Nephron (organoid): ENCODE results near the gene LY6G5C.
"Not testable (repeated sequence)": the region's sequence is repeated elsewhere in the genome, so short reads cannot be mapped to it uniquely, and the experiment has no call there.

Experiments used
- H3K27ac Mint-ChIP-seq, 3 experiments: 2 replicates each; pipeline ENCODE4 v1.8.0; 2020; ENCODE audit warnings: mixed read lengths in 3 of 3, mild to moderate bottlenecking in 2 of 3, moderate library complexity in 1 of 3
- H3K27me3 Mint-ChIP-seq: 2 replicates; pipeline ENCODE4 v1.8.0; 2021; ENCODE audit warnings: low read depth, mild to moderate bottlenecking, moderate library complexity, mixed read lengths
- H3K36me3 Mint-ChIP-seq: 2 replicates; pipeline ENCODE4 v1.8.0; 2020; ENCODE audit warnings: low read depth, mixed read lengths
- H3K4me1 Mint-ChIP-seq: 2 replicates; pipeline ENCODE4 v1.8.0; 2020; ENCODE audit warnings: mixed read lengths
- H3K4me3 Mint-ChIP-seq, 3 experiments: 2 replicates each; pipeline ENCODE4 v1.8.0; 2020; ENCODE audit warnings: mild to moderate bottlenecking in 3 of 3, mixed read lengths in 3 of 3, moderate library complexity in 2 of 3
- H3K9me3 Mint-ChIP-seq: 2 replicates; pipeline ENCODE4 v1.8.0; 2020; ENCODE audit warnings: mixed read lengths
- CTCF ChIP-seq, 3 experiments: fragments of 200-600 bp; sonication (generic); IDR thresholded peaks; one replicate each; pipeline ENCODE4 v1.5.0; 2021; ENCODE audit warnings: antibody characterized with exemption in 3 of 3; ENCODE audit not compliant: unreplicated experiment in 3 of 3

LY6G5C gene

DNA sequence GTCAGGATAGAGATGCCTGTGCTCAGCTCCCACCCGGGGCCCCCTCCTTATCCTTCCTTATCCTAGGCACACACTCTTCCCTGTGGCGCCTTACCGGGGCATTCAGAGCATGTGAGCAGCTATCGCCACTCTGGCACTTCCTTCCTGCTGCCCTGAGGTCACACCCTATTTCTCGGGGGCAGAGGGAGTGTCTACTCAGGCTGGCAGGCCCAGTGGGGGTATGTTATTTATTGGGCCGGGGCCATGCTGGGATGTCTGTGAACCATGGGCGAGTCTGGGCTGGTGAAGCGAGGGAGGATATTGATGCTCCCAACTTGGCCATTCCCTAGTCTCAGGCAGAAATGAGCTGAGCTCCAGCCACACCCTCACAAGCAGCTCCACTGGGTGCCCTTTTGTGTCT lies 30.4 kb upstream of the LY6G5C start:
- Mint-ChIP-seq H3K4me1 (peaks cover 36% of the 10 kb centered on the region), H3K27me3 (peaks cover 8% of the 10 kb centered on the region), H3K36me3 (no peaks in the 10 kb centered on the region), H3K27ac (peak overlapping the region in 1 of 3 experiments; percentile 83), H3K9me3 (no peaks in the 10 kb centered on the region), H3K4me3 (no peak overlapping the region)
- no peak for TF ChIP-seq CTCF (IDR thresholded peaks at IDR 0.05; ENCODE audit: unreplicated experiment in 3 of 3)

DNA sequence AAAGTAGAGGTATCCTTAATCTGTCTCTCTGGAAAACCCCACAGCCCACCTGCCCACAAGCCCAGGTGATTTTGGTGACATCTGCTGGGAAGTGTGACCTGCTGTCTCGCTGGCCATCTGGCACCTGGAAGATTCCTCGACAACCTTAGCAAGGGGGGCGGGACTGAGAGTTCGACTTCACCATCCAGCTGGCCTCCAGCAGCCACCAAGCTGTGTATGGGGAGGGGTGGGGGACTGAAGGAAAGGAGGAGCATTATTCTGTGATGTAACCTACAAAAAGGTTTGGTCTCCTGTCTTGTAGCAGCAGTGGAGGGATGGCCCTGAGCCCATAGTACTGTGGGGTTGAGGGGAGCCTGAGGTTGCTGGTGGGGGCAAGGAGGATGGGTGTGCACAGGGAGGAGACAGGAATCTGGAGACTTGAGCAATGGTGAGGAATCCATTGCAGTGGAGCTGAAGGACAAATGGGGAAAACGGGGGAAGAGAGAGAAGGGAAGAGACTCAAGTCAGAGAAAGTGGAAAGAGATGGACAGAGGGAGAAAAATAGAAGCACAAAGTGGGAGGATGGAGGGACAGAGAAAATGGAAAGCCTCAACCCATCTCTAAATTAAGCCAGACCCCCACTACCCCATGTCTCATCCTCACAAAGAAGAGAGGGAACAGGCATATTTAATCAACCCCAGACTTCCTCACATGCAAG lies 29.8 kb upstream of the LY6G5C start:
- Mint-ChIP-seq H3K4me3 (no peak overlapping the region), H3K27ac (no peak overlapping the region), H3K36me3 (no peaks in the 10 kb centered on the region), H3K4me1 (peaks cover 34% of the 10 kb centered on the region), H3K9me3 (no peaks in the 10 kb centered on the region), H3K27me3 (peaks cover 8% of the 10 kb centered on the region)
- no peak for TF ChIP-seq CTCF (IDR thresholded peaks at IDR 0.05; ENCODE audit: unreplicated experiment in 3 of 3)

- H3K36me3 Mint-ChIP-seq, H3K27me3 Mint-ChIP-seq, H3K27ac Mint-ChIP-seq, H3K4me3 Mint-ChIP-seq, H3K9me3 Mint-ChIP-seq: not testable (repeated sequence)
- peaks cover 22% of the 10 kb centered on the region for H3K4me1 Mint-ChIP-seq
Observed at GRCh38 chr6:31709157-31709556, 28.3 kb upstream of the LY6G5C start.

GRCh38 chr6:31708224-31708623 lies 27.4 kb upstream of the LY6G5C start:
- Mint-ChIP-seq H3K9me3 (no peaks in the 10 kb centered on the region), H3K27me3 (peaks cover 8% of the 10 kb centered on the region)

DNA sequence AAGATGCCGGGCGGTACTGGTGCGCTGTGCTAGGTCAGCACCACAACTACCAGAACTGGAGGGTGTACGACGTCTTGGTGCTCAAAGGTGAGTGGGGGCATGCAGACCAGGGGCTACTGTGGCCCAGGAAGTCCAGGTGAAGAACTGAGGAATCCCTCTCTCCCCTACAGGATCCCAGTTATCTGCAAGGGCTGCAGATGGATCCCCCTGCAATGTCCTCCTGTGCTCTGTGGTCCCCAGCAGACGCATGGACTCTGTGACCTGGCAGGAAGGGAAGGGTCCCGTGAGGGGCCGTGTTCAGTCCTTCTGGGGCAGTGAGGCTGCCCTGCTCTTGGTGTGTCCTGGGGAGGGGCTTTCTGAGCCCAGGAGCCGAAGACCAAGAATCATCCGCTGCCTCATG lies 26.8 kb upstream of the LY6G5C start:
- Mint-ChIP-seq H3K36me3 (no peaks in the 10 kb centered on the region), H3K4me3 (no peak overlapping the region), H3K9me3 (no peaks in the 10 kb centered on the region), H3K4me1 (peaks cover 15% of the 10 kb centered on the region), H3K27me3 (peaks cover 7% of the 10 kb centered on the region), H3K27ac (no peak overlapping the region)
- TF ChIP-seq CTCF (IDR thresholded peaks at IDR 0.05; ENCODE audit: unreplicated experiment in 3 of 3): no peak

More at GRCh38 chr6:31708224-31708623, 27.4 kb upstream of the LY6G5C start:
- no peak overlapping the region for H3K27ac Mint-ChIP-seq
- H3K36me3 Mint-ChIP-seq: no peaks in the 10 kb centered on the region
- no peak for TF ChIP-seq CTCF (IDR thresholded peaks at IDR 0.05; ENCODE audit: unreplicated experiment in 3 of 3)
- H3K4me3 Mint-ChIP-seq: no peak overlapping the region
- peaks cover 18% of the 10 kb centered on the region for H3K4me1 Mint-ChIP-seq

- peaks cover 3% of the 10 kb centered on the region for H3K27me3 Mint-ChIP-seq
- H3K27ac Mint-ChIP-seq: no peak within 1 kb of the TSS
- no peak for TF ChIP-seq CTCF (IDR thresholded peaks at IDR 0.05; ENCODE audit: unreplicated experiment in 3 of 3)
- peaks cover 8% of the 10 kb centered on the region for H3K4me1 Mint-ChIP-seq
- H3K36me3 Mint-ChIP-seq: no peaks in the 10 kb centered on the region
- no peaks in the 10 kb centered on the region for H3K9me3 Mint-ChIP-seq
- peak within 1 kb of the TSS in 2 of 3 experiments; percentile 56 to 61 for H3K4me3 Mint-ChIP-seq
Observed at GRCh38 chr6:31706599-31706998, 25.7 kb upstream of the LY6G5C start, which contains the start of gene LY6G6F. Gene LY6G6F, plus strand, starts transcription at chr6:31706866. Its CDS starts 41 bp downstream, at chr6:31706907.
